Ascending aorta (tissue), 2 donors: ENCODE data around the gene RCSD1. TPM values are rescaled to one million over a fixed set of nuclear protein-coding genes. Genes with fewer than 3 reads are reported as not detected.

ENCODE experiments used
- DNase-seq, 2 donors: peaks; one replicate each; pipeline ENCODE4 v3.0.0-alpha.2; 2019; ENCODE audit warnings: low spot score in 2 of 2
- H3K27ac ChIP-seq, 2 donors: fragments of 200-600 bp; sonication (generic); one replicate each; pipeline ENCODE4 v1.5.1; 2016 to 2017; ENCODE audit warnings: mild to moderate bottlenecking in 1 of 2
- H3K27me3 ChIP-seq: fragments of 200-600 bp; sonication (generic); one replicate; pipeline ENCODE4 v1.5.1; 2017
- H3K36me3 ChIP-seq, 2 donors: fragments of 200-600 bp; sonication (generic); one replicate each; pipeline ENCODE4 v1.5.1; 2016
- H3K4me1 ChIP-seq, 2 donors: fragments of 200-600 bp; sonication (generic); one replicate each; pipeline ENCODE4 v1.5.1; 2016 to 2017; ENCODE audit warnings: mild to moderate bottlenecking in 1 of 2
- H3K4me3 ChIP-seq, 2 donors: fragments of 200-600 bp; sonication (generic); one replicate each; pipeline ENCODE4 v1.5.1; 2016 to 2017; ENCODE audit warnings: mild to moderate bottlenecking in 1 of 2
- H3K9me3 ChIP-seq, 2 donors: fragments of 200-600 bp; sonication (generic); one replicate each; pipeline ENCODE4 v1.5.1; 2016
- intact Hi-C: fragments of 100-400 bp; cut with DNase I; formaldehyde crosslinking; loops from one replicate; pipeline ENCODE4 v1.15.1; 2023
- total RNA-seq: library from RNA; depleted of rRNA; stranded (reverse); fragments of >200 nt; gene quantifications from one replicate; pipeline ENCODE4 v1.1.0, GENCODE V29; 2016
- TF ChIP-seq, protein P1 (sequence below), 3 experiments: fragments of 200-600 bp in 2 of 3; fragments of 450-650 bp in 1 of 3; sonication (generic) in 2 of 3; IDR thresholded peaks; one replicate each; pipeline ENCODE4 v1.5.1; 2016 to 2019; ENCODE audit warnings: antibody characterized with exemption in 3 of 3, mild to moderate bottlenecking in 1 of 3, moderate library complexity in 1 of 3

Gene RCSD1
- total RNA-seq, 1 donor from 2014 or later: 36.8 TPM

DNA sequence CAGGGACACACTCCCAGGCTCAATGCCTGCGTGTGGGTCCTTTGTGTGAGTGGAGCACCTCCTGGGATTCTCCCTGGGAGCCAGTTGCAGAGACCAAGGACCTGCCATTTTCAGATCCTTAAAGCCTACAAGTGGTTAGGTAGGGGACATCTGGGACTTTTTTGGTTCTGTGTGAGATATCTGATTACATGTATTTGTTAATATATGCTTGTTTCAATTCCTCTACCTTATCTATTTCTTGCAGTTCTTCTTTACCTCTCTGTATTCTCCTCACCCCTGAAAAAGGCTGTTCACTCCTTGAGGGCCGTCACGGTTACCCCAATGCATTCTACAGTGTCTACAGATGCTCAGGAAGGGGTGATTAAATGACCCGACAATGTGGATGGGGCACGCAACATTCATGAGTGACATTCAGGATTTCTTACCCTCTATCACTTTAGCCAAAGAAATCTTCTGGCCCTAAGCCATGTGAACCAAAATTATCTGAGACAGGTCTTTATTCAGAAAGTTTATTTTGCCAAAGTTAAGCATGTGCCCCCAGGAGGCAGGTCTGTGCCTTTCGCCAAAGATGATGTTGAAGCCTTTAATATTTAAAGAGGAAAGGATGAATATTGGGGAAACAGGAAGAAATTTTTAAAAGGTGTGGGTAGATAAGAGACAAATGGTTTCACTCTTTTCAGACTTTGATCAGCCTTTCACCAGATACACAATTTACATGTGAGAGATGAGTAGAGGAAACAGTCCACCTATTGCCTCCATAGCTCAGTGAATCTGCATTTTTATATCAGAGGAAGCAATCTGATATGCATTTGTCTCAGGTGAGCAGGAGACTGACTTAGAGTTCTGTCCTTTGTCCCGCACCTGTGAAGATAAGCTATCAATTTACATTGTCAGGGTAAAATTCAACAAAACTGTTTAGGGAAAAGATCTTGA lies 47.1 kb downstream of the RCSD1 start:
- TF ChIP-seq, protein P1, sequence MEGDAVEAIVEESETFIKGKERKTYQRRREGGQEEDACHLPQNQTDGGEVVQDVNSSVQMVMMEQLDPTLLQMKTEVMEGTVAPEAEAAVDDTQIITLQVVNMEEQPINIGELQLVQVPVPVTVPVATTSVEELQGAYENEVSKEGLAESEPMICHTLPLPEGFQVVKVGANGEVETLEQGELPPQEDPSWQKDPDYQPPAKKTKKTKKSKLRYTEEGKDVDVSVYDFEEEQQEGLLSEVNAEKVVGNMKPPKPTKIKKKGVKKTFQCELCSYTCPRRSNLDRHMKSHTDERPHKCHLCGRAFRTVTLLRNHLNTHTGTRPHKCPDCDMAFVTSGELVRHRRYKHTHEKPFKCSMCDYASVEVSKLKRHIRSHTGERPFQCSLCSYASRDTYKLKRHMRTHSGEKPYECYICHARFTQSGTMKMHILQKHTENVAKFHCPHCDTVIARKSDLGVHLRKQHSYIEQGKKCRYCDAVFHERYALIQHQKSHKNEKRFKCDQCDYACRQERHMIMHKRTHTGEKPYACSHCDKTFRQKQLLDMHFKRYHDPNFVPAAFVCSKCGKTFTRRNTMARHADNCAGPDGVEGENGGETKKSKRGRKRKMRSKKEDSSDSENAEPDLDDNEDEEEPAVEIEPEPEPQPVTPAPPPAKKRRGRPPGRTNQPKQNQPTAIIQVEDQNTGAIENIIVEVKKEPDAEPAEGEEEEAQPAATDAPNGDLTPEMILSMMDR (IDR thresholded peaks at IDR 0.05): no peak

DNA sequence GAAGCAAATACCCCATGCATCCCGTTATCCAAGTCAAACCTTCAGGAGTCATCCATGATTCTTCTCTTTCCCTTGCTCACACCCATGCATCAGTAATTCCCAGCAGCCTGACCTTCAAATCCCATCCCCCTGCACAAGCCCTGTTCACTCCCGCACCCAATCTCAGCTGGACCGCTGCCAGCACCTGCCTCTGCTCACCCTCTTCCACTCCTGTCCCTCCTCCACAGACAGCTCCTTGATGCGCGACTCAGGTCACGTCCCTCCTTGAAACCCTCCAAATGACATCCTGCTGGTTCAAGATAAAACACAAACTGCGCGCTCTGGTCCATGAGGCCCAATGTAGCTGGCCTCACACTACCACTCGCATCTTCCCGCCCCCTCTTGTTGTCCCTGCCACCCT lies 48.4 kb downstream of the RCSD1 start:
- intact Hi-C loops: no loop called here
- Histone ChIP-seq H3K9me3 (no peaks in the 10 kb centered on the region), H3K4me1 (peaks cover 0 to 7% of the 10 kb centered on the region in 2 donors), H3K4me3 (no peak overlapping the region), H3K36me3 (no peaks in the 10 kb centered on the region), H3K27ac (no peak overlapping the region), H3K27me3 (no peaks in the 10 kb centered on the region)
- no peak for DNase-seq
- TF ChIP-seq, protein P1 (IDR thresholded peaks at IDR 0.05): no peak

More for the DNA sequence above, 47.1 kb downstream of the RCSD1 start:
- Histone ChIP-seq H3K9me3 (no peaks in the 10 kb centered on the region), H3K4me1 (peaks cover 0 to 7% of the 10 kb centered on the region in 2 donors), H3K36me3 (no peaks in the 10 kb centered on the region), H3K27ac (no peak overlapping the region), H3K27me3 (no peaks in the 10 kb centered on the region), H3K4me3 (no peak overlapping the region)
- intact Hi-C loops: no loop called here
- DNase-seq: no peak

DNA sequence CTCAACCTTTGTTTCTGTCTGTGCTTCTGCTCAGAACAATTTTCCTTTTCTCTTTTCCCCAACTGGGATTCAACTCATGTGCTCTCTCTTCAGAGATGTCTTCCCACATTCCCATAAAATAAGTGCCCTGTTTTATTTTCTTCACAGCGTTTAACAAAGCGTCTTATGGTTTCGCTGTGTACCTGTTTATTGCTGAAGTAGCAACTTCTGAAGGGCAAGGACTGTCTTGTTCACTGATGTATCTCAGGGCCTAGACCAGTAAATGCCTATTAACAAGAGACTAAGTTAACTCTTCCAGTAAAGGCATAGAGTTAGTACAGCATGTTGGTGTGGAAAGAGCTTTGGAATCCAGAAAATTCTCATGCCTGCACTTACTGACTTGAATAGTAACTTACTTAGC lies 48.8 kb downstream of the RCSD1 start:
- no peak for DNase-seq
- intact Hi-C loops: no loop called here
- Histone ChIP-seq H3K4me1 (peaks cover 3 to 7% of the 10 kb centered on the region in 2 donors), H3K36me3 (no peaks in the 10 kb centered on the region), H3K27me3 (no peaks in the 10 kb centered on the region), H3K9me3 (no peaks in the 10 kb centered on the region), H3K27ac (no peak overlapping the region), H3K4me3 (no peak overlapping the region)
- TF ChIP-seq, protein P1 (IDR thresholded peaks at IDR 0.05): no peak

DNA sequence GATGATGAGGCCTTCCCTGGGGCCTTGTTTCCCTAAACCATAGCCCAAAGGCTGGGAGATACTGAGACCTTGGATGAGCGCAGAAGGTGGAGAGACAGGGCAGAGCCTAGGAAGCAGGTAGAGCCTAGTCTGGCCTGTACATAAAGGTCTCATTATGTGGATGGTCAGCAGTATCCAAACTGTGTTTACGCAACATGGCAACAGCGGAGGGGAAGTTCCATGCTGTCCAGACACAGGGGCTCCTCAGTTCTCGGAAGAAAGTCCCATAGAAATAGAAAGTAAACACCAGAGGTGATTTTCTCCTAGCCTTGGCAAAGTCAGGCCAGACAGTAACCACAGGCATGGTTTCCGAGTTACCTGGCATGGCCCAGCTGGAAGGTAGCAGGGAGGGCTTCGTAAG lies 49.7 kb downstream of the RCSD1 start:
- Histone ChIP-seq H3K27ac (no peak overlapping the region), H3K9me3 (no peaks in the 10 kb centered on the region), H3K4me3 (no peak overlapping the region), H3K36me3 (no peaks in the 10 kb centered on the region), H3K4me1 (peaks cover 3 to 14% of the 10 kb centered on the region in 2 donors), H3K27me3 (no peaks in the 10 kb centered on the region)
- no peak for DNase-seq
- intact Hi-C loops: loop anchor here (10.0 kb wide), 1 partner anchor 225 kb away; no protein-coding TSS in a partner anchor
- TF ChIP-seq, protein P1 (IDR thresholded peaks at IDR 0.05): no peak

DNA sequence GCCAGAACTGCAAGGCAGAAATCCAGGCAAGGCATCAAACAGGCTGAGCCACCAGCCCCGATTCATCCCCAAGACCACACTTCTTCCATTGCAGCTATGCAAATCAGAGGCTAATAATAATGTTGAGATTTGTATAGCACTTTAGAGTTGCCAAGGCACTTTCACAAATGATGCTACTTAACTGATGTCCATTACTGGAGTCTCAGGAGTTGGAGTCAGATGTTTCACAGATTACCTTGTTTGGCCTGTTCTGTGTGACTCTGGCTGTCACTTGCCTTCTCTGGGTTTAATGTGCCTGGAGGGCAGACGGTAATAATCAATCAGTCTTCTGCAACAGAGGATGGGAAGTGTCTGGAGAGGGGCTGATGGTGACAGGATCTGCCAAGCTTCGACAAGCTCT lies 51.0 kb downstream of the RCSD1 start:
- Histone ChIP-seq H3K4me1 (peaks cover 6 to 19% of the 10 kb centered on the region in 2 donors), H3K36me3 (no peaks in the 10 kb centered on the region), H3K4me3 (no peak overlapping the region), H3K27me3 (no peaks in the 10 kb centered on the region), H3K9me3 (no peaks in the 10 kb centered on the region), H3K27ac (no peak overlapping the region)
- intact Hi-C loops: loop anchor here (10.0 kb wide), 1 partner anchor 226 kb away; no protein-coding TSS in a partner anchor
- TF ChIP-seq, protein P1 (IDR thresholded peaks at IDR 0.05): no peak
- DNase-seq: no peak
